ENCODE measurements around the gene BTAF1. TPM values are rescaled to one million over a fixed set of nuclear protein-coding genes. Genes with fewer than 3 reads are reported as not detected.

Gene BTAF1
- total RNA-seq, 1 donor from 2014 or later: 27.2 TPM

DNA sequence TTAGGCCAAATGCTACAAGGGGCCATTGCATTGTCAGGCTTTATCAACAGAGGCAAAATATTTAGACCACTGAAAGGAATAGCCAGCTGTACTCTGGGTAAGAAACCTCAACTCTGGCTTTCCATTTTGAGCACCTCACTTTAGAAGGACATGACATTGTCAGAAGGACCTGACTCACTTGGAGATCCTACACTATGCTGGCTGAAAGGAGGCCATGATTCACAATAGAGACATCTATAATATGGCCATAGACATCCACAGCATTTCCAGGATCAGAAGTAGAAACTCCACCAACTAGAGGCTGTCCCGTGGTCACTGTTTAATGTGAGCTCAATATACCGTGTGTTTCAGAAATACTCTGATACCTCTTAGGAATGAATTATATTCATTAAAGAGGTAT, 140.9 kb downstream of the BTAF1 start:
- TF ChIP-seq, protein P1, sequence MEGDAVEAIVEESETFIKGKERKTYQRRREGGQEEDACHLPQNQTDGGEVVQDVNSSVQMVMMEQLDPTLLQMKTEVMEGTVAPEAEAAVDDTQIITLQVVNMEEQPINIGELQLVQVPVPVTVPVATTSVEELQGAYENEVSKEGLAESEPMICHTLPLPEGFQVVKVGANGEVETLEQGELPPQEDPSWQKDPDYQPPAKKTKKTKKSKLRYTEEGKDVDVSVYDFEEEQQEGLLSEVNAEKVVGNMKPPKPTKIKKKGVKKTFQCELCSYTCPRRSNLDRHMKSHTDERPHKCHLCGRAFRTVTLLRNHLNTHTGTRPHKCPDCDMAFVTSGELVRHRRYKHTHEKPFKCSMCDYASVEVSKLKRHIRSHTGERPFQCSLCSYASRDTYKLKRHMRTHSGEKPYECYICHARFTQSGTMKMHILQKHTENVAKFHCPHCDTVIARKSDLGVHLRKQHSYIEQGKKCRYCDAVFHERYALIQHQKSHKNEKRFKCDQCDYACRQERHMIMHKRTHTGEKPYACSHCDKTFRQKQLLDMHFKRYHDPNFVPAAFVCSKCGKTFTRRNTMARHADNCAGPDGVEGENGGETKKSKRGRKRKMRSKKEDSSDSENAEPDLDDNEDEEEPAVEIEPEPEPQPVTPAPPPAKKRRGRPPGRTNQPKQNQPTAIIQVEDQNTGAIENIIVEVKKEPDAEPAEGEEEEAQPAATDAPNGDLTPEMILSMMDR (IDR thresholded peaks at IDR 0.05; ENCODE audit: insufficient read depth, low read length, poor library complexity, severe bottlenecking): no peak
- no peak overlapping the region for H3K4me3 ChIP-seq (ENCODE audit: low read depth, low read length)
- DNase-seq (ENCODE audit: low read depth): no peak
- H3K36me3 ChIP-seq (ENCODE audit: control insufficient read depth, insufficient read depth, low read length): no peaks in the 10 kb centered on the region
- no peaks in the 10 kb centered on the region for H3K27me3 ChIP-seq (ENCODE audit: control insufficient read depth, insufficient read depth, low read length)

DNA sequence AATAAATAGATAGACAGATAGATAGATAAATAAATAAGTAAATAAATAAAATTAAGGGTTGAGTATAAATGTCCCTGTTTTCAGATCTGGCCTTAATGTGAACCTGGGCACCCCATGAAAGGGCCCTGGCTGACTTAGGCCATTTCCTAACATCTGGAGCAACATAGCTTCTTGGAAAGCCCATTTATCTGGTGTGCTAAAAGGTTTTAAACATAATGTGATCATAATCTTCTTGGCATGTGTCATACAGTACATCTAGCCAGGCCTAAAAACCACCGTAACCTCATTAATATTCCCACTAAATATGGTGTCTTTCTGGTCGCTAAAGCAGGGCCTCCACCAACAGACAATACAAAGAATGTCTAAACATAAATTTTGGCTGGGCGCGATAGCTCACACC, 142.8 kb downstream of the BTAF1 start:
- DNase-seq (ENCODE audit: low read depth): no peak
- Histone ChIP-seq H3K4me3 (ENCODE audit: low read depth, low read length) (no peak overlapping the region), H3K36me3 (ENCODE audit: control insufficient read depth, insufficient read depth, low read length) (no peaks in the 10 kb centered on the region), H3K27me3 (ENCODE audit: control insufficient read depth, insufficient read depth, low read length) (no peaks in the 10 kb centered on the region)
- TF ChIP-seq, protein P1 (IDR thresholded peaks at IDR 0.05; ENCODE audit: insufficient read depth, low read length, poor library complexity, severe bottlenecking): no peak

DNA sequence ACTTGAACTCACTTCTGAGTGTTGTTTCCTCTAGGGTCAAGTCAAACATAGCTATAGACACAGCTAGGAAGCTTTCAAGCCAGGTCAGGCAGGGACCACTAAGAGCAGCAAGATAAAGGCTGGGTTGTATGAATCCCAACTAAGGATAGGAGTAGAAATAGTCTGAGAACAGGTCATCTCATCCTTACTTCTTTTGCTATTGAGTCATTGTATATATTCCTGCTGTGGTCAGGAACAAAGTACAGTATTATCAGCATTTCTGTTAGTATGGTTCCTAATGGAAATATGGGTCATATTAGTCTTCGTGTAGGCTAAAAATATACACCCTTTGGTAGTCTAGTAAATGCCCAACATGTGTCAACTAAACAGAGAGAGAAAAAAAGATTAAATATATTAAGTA, 145.3 kb downstream of the BTAF1 start:
- TF ChIP-seq, protein P1 (IDR thresholded peaks at IDR 0.05; ENCODE audit: insufficient read depth, low read length, poor library complexity, severe bottlenecking): no peak
- Histone ChIP-seq H3K27me3 (ENCODE audit: control insufficient read depth, insufficient read depth, low read length) (no peaks in the 10 kb centered on the region), H3K36me3 (ENCODE audit: control insufficient read depth, insufficient read depth, low read length) (no peaks in the 10 kb centered on the region), H3K4me3 (ENCODE audit: low read depth, low read length) (no peak overlapping the region)
- DNase-seq (ENCODE audit: low read depth): no peak

DNA sequence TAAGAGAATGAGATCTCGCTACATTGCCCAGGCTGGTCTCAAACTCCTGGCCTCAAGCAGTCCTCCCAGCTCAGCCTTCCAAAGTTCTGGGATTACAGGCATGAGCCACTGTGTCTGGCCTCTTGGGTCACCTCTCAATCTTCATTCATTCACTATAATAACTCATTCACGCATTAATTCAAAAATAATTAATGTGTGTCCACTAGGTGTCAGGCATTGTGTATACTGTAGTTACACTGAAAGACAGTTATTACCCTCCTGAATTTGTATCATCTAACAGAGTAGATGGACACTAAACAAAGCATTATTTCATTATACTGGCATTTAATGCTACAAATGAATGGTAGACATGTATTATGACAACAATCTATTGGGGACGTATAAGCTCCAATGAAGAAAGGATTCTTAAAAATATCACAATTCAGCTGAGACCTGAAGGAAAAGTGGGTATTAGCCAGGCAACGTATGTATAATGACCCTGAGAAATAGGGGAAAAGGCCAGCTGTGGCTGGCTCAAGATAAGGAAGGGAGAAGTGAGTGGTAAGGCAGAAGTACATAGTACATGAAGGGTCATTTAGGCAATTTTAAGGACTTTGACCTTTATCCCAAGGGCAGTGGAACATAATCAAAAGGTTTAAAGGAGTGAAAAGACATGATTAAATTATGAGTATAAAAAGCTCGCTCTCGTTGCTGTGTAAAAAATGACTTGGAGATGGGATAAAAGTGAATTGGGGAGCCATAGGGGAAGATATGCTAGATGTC, 150.7 kb downstream of the BTAF1 start:
- TF ChIP-seq, protein P1 (IDR thresholded peaks at IDR 0.05; ENCODE audit: insufficient read depth, low read length, poor library complexity, severe bottlenecking): peak; percentile 26
- H3K36me3 ChIP-seq (ENCODE audit: control insufficient read depth, insufficient read depth, low read length): no peaks in the 10 kb centered on the region
- no peak for DNase-seq (ENCODE audit: low read depth)

DNA sequence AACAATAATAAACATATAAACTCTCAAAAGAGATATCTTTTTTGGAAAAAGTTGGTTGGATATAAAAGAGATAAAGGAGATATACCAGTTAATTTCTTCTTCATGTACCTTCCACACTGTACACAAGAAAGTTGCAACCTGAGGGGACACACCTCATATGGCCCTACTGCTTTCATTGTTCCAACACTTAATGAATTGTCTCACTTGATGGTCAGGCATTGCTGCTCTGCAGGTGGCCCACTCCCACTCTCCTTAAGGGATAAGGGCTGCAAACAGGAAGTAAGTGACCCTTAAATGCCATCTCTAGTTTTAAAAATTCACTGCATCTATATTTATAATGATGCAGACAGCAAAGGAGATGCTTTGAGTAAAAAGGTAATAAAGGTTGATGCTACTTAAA, 152.3 kb downstream of the BTAF1 start:
- H3K36me3 ChIP-seq (ENCODE audit: control insufficient read depth, insufficient read depth, low read length): no peaks in the 10 kb centered on the region
- TF ChIP-seq, protein P1 (IDR thresholded peaks at IDR 0.05; ENCODE audit: insufficient read depth, low read length, poor library complexity, severe bottlenecking): no peak
- DNase-seq (ENCODE audit: low read depth): no peak
- H3K27me3 ChIP-seq (ENCODE audit: control insufficient read depth, insufficient read depth, low read length): no peaks in the 10 kb centered on the region
- no peak overlapping the region for H3K4me3 ChIP-seq (ENCODE audit: low read depth, low read length)

More for the DNA sequence above, 150.7 kb downstream of the BTAF1 start:
- H3K27me3 ChIP-seq (ENCODE audit: control insufficient read depth, insufficient read depth, low read length): no peaks in the 10 kb centered on the region
- H3K4me3 ChIP-seq (ENCODE audit: low read depth, low read length): no peak overlapping the region

DNA sequence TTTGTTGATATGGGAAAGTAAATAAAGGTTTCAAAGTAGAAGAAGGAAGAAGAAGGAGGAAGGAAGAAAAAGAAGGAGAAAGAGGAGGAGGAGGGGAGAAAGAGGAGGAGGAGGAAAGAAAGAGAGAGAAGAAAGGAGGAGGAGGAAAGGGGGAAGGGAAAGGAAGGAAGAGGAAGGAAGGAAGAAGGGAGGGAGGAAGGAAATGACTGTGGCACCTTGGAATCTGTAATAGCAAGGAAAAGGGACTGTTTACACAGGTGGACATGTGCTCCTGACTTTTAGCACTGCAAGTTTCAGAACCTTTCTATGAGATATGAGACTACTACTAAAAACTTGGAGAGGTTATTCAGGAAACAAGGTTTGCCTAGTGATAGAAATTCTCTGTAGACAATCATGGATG, 153.2 kb downstream of the BTAF1 start:
- Histone ChIP-seq H3K36me3 (ENCODE audit: control insufficient read depth, insufficient read depth, low read length) (no peaks in the 10 kb centered on the region), H3K4me3 (ENCODE audit: low read depth, low read length) (no peak overlapping the region), H3K27me3 (ENCODE audit: control insufficient read depth, insufficient read depth, low read length) (no peaks in the 10 kb centered on the region)
- no peak for DNase-seq (ENCODE audit: low read depth)
- TF ChIP-seq, protein P1 (IDR thresholded peaks at IDR 0.05; ENCODE audit: insufficient read depth, low read length, poor library complexity, severe bottlenecking): no peak

Data from kidney epithelial cell (primary cell).